ENCODE data around the gene NME9. TPM values are rescaled to one million over a fixed set of nuclear protein-coding genes. Genes with fewer than 3 reads are reported as not detected.

The NME9 gene
- total RNA-seq, 1 experiment from 2014 or later, result not detected

DNA sequence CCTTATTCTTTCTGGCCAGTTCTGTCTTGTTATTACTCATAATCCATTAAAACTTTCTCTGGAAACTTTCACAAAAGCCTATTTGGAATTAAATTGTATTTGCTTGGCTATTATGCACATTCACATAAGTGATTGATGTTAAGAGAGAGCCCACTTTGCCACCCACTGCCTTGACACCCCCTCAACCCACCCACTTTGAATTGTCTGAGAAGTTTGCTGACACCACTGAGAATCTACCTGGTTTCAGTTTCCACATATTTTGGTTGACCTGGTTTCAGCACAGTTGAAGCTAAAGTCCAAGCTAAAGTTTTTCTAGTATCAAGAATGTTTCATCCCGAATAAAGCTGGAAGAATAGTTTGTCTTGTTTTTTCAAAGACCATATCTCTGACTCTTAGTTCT, 71.7 kb downstream of the NME9 start:
- H3K14ac ChIP-seq (ENCODE audit: insufficient read depth, low read length), result no peak overlapping the region
- H3K4ac ChIP-seq (ENCODE audit: low read depth, low read length), result no peak overlapping the region
- H3K56ac ChIP-seq (ENCODE audit: insufficient read length, low read depth, low read length), result no peak overlapping the region
- no peak overlapping the region for H2BK12ac ChIP-seq (ENCODE audit: insufficient read length, low read depth, low read length)
- TF ChIP-seq, protein P1, sequence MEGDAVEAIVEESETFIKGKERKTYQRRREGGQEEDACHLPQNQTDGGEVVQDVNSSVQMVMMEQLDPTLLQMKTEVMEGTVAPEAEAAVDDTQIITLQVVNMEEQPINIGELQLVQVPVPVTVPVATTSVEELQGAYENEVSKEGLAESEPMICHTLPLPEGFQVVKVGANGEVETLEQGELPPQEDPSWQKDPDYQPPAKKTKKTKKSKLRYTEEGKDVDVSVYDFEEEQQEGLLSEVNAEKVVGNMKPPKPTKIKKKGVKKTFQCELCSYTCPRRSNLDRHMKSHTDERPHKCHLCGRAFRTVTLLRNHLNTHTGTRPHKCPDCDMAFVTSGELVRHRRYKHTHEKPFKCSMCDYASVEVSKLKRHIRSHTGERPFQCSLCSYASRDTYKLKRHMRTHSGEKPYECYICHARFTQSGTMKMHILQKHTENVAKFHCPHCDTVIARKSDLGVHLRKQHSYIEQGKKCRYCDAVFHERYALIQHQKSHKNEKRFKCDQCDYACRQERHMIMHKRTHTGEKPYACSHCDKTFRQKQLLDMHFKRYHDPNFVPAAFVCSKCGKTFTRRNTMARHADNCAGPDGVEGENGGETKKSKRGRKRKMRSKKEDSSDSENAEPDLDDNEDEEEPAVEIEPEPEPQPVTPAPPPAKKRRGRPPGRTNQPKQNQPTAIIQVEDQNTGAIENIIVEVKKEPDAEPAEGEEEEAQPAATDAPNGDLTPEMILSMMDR (conservative IDR thresholded peaks at IDR 0.05), result no peak
- H3T11ph ChIP-seq (ENCODE audit: low read length), result no peak overlapping the region
- Mint-ChIP-seq H3K36me3 (ENCODE audit: insufficient read depth in 1 of 3, low read depth in 3 of 3) (no peaks in the 10 kb centered on the region; a peak in 2 of 7 replicates), H3K4me3 (no peak overlapping the region), H3K9me3 (no peaks in the 10 kb centered on the region), H3K4me1 (no peaks in the 10 kb centered on the region), H3K27ac (no peak overlapping the region), H3K27me3 (ENCODE audit: low read depth) (no peaks in the 10 kb centered on the region)
- no CpG with 5 or more reads among the region's 1 CpG for WGBS (ENCODE audit: extremely low coverage, insufficient read length, low lambda C conversion rate)
- H3K18ac ChIP-seq (ENCODE audit: insufficient read length, low read depth, low read length), result no peak overlapping the region
- no peak overlapping the region for H3K4me2 ChIP-seq (ENCODE audit: insufficient read depth, insufficient read length, low read length)
- DNase-seq, result no peak
- H3K23me2 ChIP-seq (ENCODE audit: insufficient read length, low read depth, low read length, poor library complexity, severe bottlenecking), result no peaks in the 10 kb centered on the region
- H3K27me3 ChIP-seq (ENCODE audit: insufficient read depth, low read length), result no peaks in the 10 kb centered on the region
- no peak overlapping the region for H2BK5ac ChIP-seq (ENCODE audit: insufficient read length, low read length)
- H3K79me2 ChIP-seq (ENCODE audit: insufficient read depth, low read length), result no peaks in the 10 kb centered on the region
- no peak overlapping the region for H4K5ac ChIP-seq (ENCODE audit: insufficient read length, low read depth, low read length)
- no peak overlapping the region for H2BK120ac ChIP-seq (ENCODE audit: low read depth, low read length, poor library complexity, severe bottlenecking)
- H4K91ac ChIP-seq (ENCODE audit: insufficient read length, low read depth, low read length), result no peak overlapping the region
- H3K27ac ChIP-seq (ENCODE audit: insufficient read length, low read depth, low read length), result no peak overlapping the region
- no peaks in the 10 kb centered on the region for H4K20me1 ChIP-seq (ENCODE audit: control insufficient read depth, insufficient read depth, insufficient read length)
- no peaks in the 10 kb centered on the region for H3K4me1 ChIP-seq (ENCODE audit: insufficient read depth, low read length)
- H2BK15ac ChIP-seq (ENCODE audit: low read depth, low read length), result no peak overlapping the region
- no peak overlapping the region for H3K23ac ChIP-seq (ENCODE audit: insufficient read length, low read depth, low read length)
- no peak overlapping the region for H2BK20ac ChIP-seq (ENCODE audit: low read depth, low read length, poor library complexity, severe bottlenecking)
- no peaks in the 10 kb centered on the region for H3K79me1 ChIP-seq (ENCODE audit: insufficient read depth, low read depth, low read length, poor library complexity, severe bottlenecking)
- H2AFZ ChIP-seq (ENCODE audit: low read length), result no peak overlapping the region
- no peaks in the 10 kb centered on the region for H3K9me3 ChIP-seq (ENCODE audit: control insufficient read depth, low read depth, low read length)
- H2AK5ac ChIP-seq (ENCODE audit: insufficient read length, low read length), result no peak overlapping the region
- no peak overlapping the region for H3K9ac ChIP-seq (ENCODE audit: extremely low read depth, insufficient read length, low read length)
- H4K8ac ChIP-seq (replicated peaks; ENCODE audit: insufficient read length, low read depth, low read length), result no peak overlapping the region
